CD14-positive monocyte (primary cell): ENCODE measurements around the gene VIP. TPM values are rescaled to one million over a fixed set of nuclear protein-coding genes. Genes with fewer than 3 reads are reported as not detected.

Experiments
- DNase-seq, 3 donors: peaks; one replicate each; pipeline ENCODE4 v3.0.0-alpha.2; 2011 to 2022
- H2AFZ ChIP-seq: 2 replicates; pipeline ENCODE4 v1.6.0; 2012; ENCODE audit warnings: mild to moderate bottlenecking, low read depth, low read length, inconsistent platforms; ENCODE audit not compliant: insufficient read depth, poor library complexity, severe bottlenecking
- H3K27ac ChIP-seq, 2 donors: 1 replicate in 1 of 2; 2 replicates in 1 of 2; pipeline ENCODE4 v1.5.1; 2012 to 2013; ENCODE audit warnings: low read length in 2 of 2, control low read depth in 1 of 2, inconsistent platforms in 1 of 2, low read depth in 1 of 2, mild to moderate bottlenecking in 1 of 2
- H3K27me3 ChIP-seq, 2 donors: one replicate each; pipeline versions ENCODE4 v1.6.0 to v1.6.1; 2011 to 2013; ENCODE audit warnings: low read length in 2 of 2; ENCODE audit not compliant: control insufficient read depth in 2 of 2, insufficient read depth in 2 of 2
- H3K36me3 ChIP-seq, 2 donors: replicated peaks in 1 of 2; 1 replicate in 1 of 2; 2 replicates in 1 of 2; pipeline versions ENCODE4 v1.5.1 to v1.6.1; 2012 to 2013; ENCODE audit warnings: low read length in 2 of 2, control low read depth in 1 of 2, inconsistent platforms in 1 of 2, mild to moderate bottlenecking in 1 of 2; ENCODE audit not compliant: insufficient read depth in 2 of 2, control insufficient read depth in 1 of 2
- H3K4me1 ChIP-seq, 2 donors: 1 replicate in 1 of 2; 2 replicates in 1 of 2; pipeline versions ENCODE4 v1.5.1 to v1.6.1; 2012 to 2013; ENCODE audit warnings: low read length in 2 of 2, control low read depth in 1 of 2, inconsistent platforms in 1 of 2, mild to moderate bottlenecking in 1 of 2, moderate library complexity in 1 of 2; ENCODE audit not compliant: insufficient read depth in 2 of 2, control insufficient read depth in 1 of 2
- H3K4me2 ChIP-seq: replicated peaks from 2 replicates; pipeline ENCODE3; 2012; ENCODE audit warnings: low read length, moderate library complexity, mild to moderate bottlenecking; ENCODE audit not compliant: poor library complexity, severe bottlenecking; ENCODE audit errors: extremely low read depth
- H3K4me3 ChIP-seq, 3 experiments: fragments of 200-600 bp in 1 of 3; sonication (generic) in 1 of 3; replicated peaks in 1 of 3; 1 replicate in 2 of 3; 2 replicates in 1 of 3; pipeline ENCODE4 v1.5.1; 2011 to 2013; ENCODE audit warnings: low read length in 3 of 3, mild to moderate bottlenecking in 3 of 3, control low read depth in 2 of 3, low read depth in 2 of 3, inconsistent platforms in 1 of 3, moderate library complexity in 1 of 3
- H3K79me2 ChIP-seq: 2 replicates; pipeline ENCODE4 v1.6.0; 2012; ENCODE audit warnings: mild to moderate bottlenecking, control low read depth, inconsistent platforms, low read length, moderate library complexity; ENCODE audit not compliant: insufficient read depth
- H3K9ac ChIP-seq: 2 replicates; pipeline ENCODE4 v1.6.0; 2017; ENCODE audit warnings: low read length, mild to moderate bottlenecking; ENCODE audit not compliant: insufficient read depth, poor library complexity, severe bottlenecking
- H3K9me3 ChIP-seq, 2 donors: replicated peaks in 1 of 2; 1 replicate in 1 of 2; 2 replicates in 1 of 2; pipeline versions ENCODE4 v1.5.1 to v1.6.1; 2012 to 2013; ENCODE audit warnings: low read length in 2 of 2, control low read depth in 1 of 2; ENCODE audit not compliant: control insufficient read depth in 1 of 2, insufficient read depth in 1 of 2
- H4K20me1 ChIP-seq: 2 replicates; pipeline ENCODE4 v1.6.0; 2012; ENCODE audit warnings: mild to moderate bottlenecking, low read length, control low read depth, moderate library complexity; ENCODE audit not compliant: insufficient read depth
- H3K27ac Mint-ChIP-seq, 7 donors: one replicate each; pipeline ENCODE4 v1.8.0; 2020; ENCODE audit warnings: mild to moderate bottlenecking in 7 of 7, mixed read lengths in 7 of 7, moderate library complexity in 6 of 7, inconsistent platforms in 2 of 7
- H3K27me3 Mint-ChIP-seq, 3 donors: one replicate each; pipeline ENCODE4 v1.8.0; 2021 to 2022; ENCODE audit warnings: low read depth in 3 of 3, mild to moderate bottlenecking in 3 of 3, mixed read lengths in 3 of 3, moderate library complexity in 3 of 3, inconsistent platforms in 1 of 3
- H3K36me3 Mint-ChIP-seq, 2 donors: one replicate each; pipeline ENCODE4 v1.8.0; 2020; ENCODE audit warnings: mixed read lengths in 2 of 2, inconsistent platforms in 1 of 2, mild to moderate bottlenecking in 1 of 2
- H3K4me1 Mint-ChIP-seq: one replicate; pipeline ENCODE4 v1.8.0; 2020; ENCODE audit warnings: mild to moderate bottlenecking, mixed read lengths
- H3K4me3 Mint-ChIP-seq, 2 donors: one replicate each; pipeline ENCODE4 v1.8.0; 2020; ENCODE audit warnings: mild to moderate bottlenecking in 2 of 2, mixed read lengths in 2 of 2, moderate library complexity in 1 of 2
- H3K9me3 Mint-ChIP-seq, 7 donors: one replicate each; pipeline ENCODE4 v1.8.0; 2020 to 2022; ENCODE audit warnings: mixed read lengths in 7 of 7, mild to moderate bottlenecking in 6 of 7, moderate library complexity in 6 of 7, inconsistent platforms in 2 of 7
- CTCF ChIP-seq: fragments of 200-600 bp; IDR thresholded peaks from one replicate; pipeline ENCODE4 v1.8.0; 2022; ENCODE audit warnings: antibody characterized with exemption, mild to moderate bottlenecking
- WGBS: methylation state at CpG from one replicate; pipeline ENCODE4 v1.1.5; 2013; ENCODE audit warnings: missing lambda C conversion rate; ENCODE audit not compliant: insufficient coverage; 5-methylcytosine and 5-hydroxymethylcytosine counted together
- intact Hi-C, 2 donors: fragments of 100-400 bp; cut with micrococcal nuclease; formaldehyde crosslinking; loops; one replicate each; pipeline versions ENCODE4 v1.15.0 to v1.15.1; 2023
- polyA plus RNA-seq, 3 donors: library from polyadenylated mRNA; depleted of rRNA in 1 of 3; unstranded in 2 of 3; stranded (reverse) in 1 of 3; fragments of 300-500 nt in 2 of 3; fragments of >200 nt in 1 of 3; fragmentation: Illumina TruSeq in 2 of 3; gene quantifications; 1 replicate in 2 of 3; 2 replicates in 1 of 3; pipeline ENCODE4 v1.2.3, GENCODE V29; 2012 to 2021

Gene VIP
- polyA plus RNA-seq, 3 donors: not detected

GRCh38 chr6:152736687-152737273 lies 13.8 kb upstream of the VIP start:
- Histone ChIP-seq H2AFZ (no peak overlapping the region), H3K4me1 (no peaks in the 10 kb centered on the region), H3K79me2 (no peaks in the 10 kb centered on the region), H3K4me2 (no peak overlapping the region), H3K27ac (no peak overlapping the region), H3K4me3 (no peak overlapping the region), H3K9me3 (no peaks in the 10 kb centered on the region), H4K20me1 (no peaks in the 10 kb centered on the region), H3K36me3 (no peaks in the 10 kb centered on the region), H3K9ac (no peak overlapping the region), H3K27me3 (no peaks in the 10 kb centered on the region)
- Mint-ChIP-seq H3K4me3 (no peak overlapping the region), H3K4me1 (no peaks in the 10 kb centered on the region), H3K27ac (no peak overlapping the region), H3K9me3 (peaks cover 0 to 1% (median 0%) of the 10 kb centered on the region in 7 donors), H3K36me3 (no peaks in the 10 kb centered on the region), H3K27me3 (no peaks in the 10 kb centered on the region)
- WGBS: no CpG with 5 or more reads among the region's 2 CpGs
- no peak for TF ChIP-seq CTCF
- no peak for DNase-seq
- intact Hi-C loops: no loop called here

- DNase-seq: no peak
- Histone ChIP-seq H3K27ac (no peak overlapping the region), H3K36me3 (no peaks in the 10 kb centered on the region), H3K79me2 (no peaks in the 10 kb centered on the region), H3K9ac (no peak overlapping the region), H3K27me3 (no peaks in the 10 kb centered on the region), H3K4me3 (no peak overlapping the region), H3K9me3 (no peaks in the 10 kb centered on the region), H3K4me2 (no peak overlapping the region), H3K4me1 (no peaks in the 10 kb centered on the region), H4K20me1 (no peaks in the 10 kb centered on the region), H2AFZ (no peak overlapping the region)
- Mint-ChIP-seq H3K27me3 (peaks cover 0 to 5% (median 0%) of the 10 kb centered on the region in 3 donors), H3K27ac (no peak overlapping the region), H3K4me1 (no peaks in the 10 kb centered on the region), H3K36me3 (no peaks in the 10 kb centered on the region), H3K4me3 (no peak overlapping the region), H3K9me3 (peaks cover 0 to 1% (median 0%) of the 10 kb centered on the region in 7 donors)
- intact Hi-C loops: no loop called here
- no peak for TF ChIP-seq CTCF
- 100% methylated on average over 1 of the region's 4 CpGs for WGBS
These were observed 5.0 kb upstream of the VIP start for GRCh38 chr6:152745509-152746171.
